H1 (cell line): ENCODE measurements around the gene KLHL29. TPM values are rescaled to one million over a fixed set of nuclear protein-coding genes. Genes with fewer than 3 reads are reported as not detected.

Experiments used
- EP300 ChIP-seq, 2 experiments: IDR thresholded peaks; 1 replicate in 1 of 2; 2 replicates in 1 of 2; pipeline ENCODE4 v1.6.1; 2011 to 2012; ENCODE audit warnings: low read depth in 2 of 2, low read length in 2 of 2, mild to moderate bottlenecking in 2 of 2, borderline replicate concordance in 1 of 2, inconsistent platforms in 1 of 2, moderate library complexity in 1 of 2
- GTF2F1 ChIP-seq: IDR thresholded peaks from 2 replicates; pipeline ENCODE4 v1.6.1; 2012; ENCODE audit warnings: low read depth, low read length, improper control_type of control experiment, borderline replicate concordance
- RXRA ChIP-seq: IDR thresholded peaks from 2 replicates; pipeline ENCODE4 v1.6.1; 2011; ENCODE audit warnings: low read depth, mild to moderate bottlenecking, low read length, moderate library complexity; ENCODE audit not compliant: insufficient read depth
- SP2 ChIP-seq: IDR thresholded peaks from 2 replicates; pipeline ENCODE4 v1.6.1; 2012; ENCODE audit warnings: mild to moderate bottlenecking, low read length, inconsistent platforms
- polyA plus RNA-seq, 7 experiments: library from polyadenylated mRNA; depleted of rRNA in 3 of 7; stranded (reverse) in 5 of 7; unstranded in 2 of 7; fragments of >200 nt in 5 of 7; fragments of 200-250 nt in 2 of 7; gene quantifications; 1 replicate in 5 of 7; 2 replicates in 1 of 7; 4 replicates in 1 of 7; pipeline versions ENCODE4 v1.2.1 to v1.2.3, GENCODE V29; 2011 to 2013; ENCODE audit warnings: missing spikeins in 2 of 7, mixed read lengths in 2 of 7
- total RNA-seq: library from RNA; stranded (reverse); fragmentation: NEBNext Ultra II Directional; extraction: Animal tissue kit (Norgen Biotek cat#: 25700); gene quantifications from 2 replicates; pipeline ENCODE4 v1.2.1, GENCODE V29; 2021

The KLHL29 gene
- total and polyA plus RNA-seq, 2 of the 8 experiments (the other 6 are each of a cell fraction or from before 2014, with no cell fraction given), result 1.1 to 4.7 TPM

DNA sequence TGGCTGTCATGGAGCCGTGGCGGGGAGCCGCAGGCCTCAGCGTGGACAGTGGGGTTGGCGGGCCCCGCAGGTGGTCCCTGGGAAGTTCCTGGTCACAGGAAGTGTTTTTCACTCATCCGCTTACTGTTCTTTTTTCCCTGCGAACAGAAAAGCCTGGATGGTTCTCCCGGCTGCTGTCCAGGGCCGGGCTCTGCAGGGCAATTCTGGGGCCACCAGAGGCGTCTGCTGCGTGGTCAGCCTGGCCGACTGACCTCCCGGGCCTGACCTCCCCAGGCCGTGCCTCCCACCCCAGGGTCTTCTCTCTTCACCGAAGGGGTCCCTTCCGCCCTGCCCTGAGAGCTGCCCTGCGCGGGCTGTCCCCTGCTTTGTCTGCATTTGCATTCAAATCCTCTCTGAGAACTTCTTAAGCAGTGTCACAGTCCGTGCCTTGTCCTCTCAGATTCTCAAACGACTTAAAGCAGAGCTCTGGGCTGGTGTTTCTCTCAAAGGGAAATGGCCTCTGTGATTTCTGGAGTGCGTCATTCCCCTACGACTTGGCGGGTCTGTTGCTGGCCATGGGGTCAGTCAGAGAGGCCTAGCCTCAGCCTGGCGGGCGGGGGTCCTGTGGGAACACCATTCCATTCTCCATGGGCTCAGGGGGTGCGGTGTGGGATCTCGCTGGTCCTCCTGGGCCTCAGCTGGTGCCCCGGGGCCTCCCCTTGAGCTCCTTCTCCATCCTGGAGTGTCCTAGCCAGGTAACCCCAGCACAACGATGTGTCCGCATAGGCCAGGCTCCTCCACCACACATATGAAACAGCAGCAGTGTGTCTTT is 38.3 kb downstream of the KLHL29 start (continued):
- TF ChIP-seq EP300 (IDR thresholded peaks at IDR 0.05; ENCODE audit: borderline replicate concordance in 1 of 2, low read depth in 2 of 2, low read length in 2 of 2) (no peak), RXRA (no peak), SP2 (no peak), GTF2F1 (no peak)
- TF ChIP-seq, all 59 proteins: peak for 0
